ENCODE results near the gene TMEM87B.

Gene TMEM87B

GRCh38 chr2:112007493-112007892, 47.6 kb upstream of the TMEM87B start:
- Histone ChIP-seq H3K79me2 (ENCODE audit: insufficient read depth, low read length) (no peaks in the 10 kb centered on the region), H3K27me3 (ENCODE audit: insufficient read depth, low read length) (0 out of 2 replicates have a peak, but pooled peaks cover 3% of the 10 kb centered on the region), H3K4me2 (ENCODE audit: low read length) (no peak overlapping the region), H3K9ac (ENCODE audit: low read length) (no peak overlapping the region), H4K20me1 (ENCODE audit: insufficient read depth, low read length) (no peaks in the 10 kb centered on the region), H3K9me2 (ENCODE audit: low read depth, low read length) (no peaks in the 10 kb centered on the region), H3K36me3 (ENCODE audit: insufficient read depth, low read length) (no peaks in the 10 kb centered on the region), H3K27ac (ENCODE audit: low read depth, low read length, poor library complexity, severe bottlenecking) (no peak overlapping the region), H3K4me1 (ENCODE audit: insufficient read depth, low read length, severe bottlenecking) (no peaks in the 10 kb centered on the region), H2AFZ (ENCODE audit: low read length) (no peak overlapping the region), H3K9me3 (ENCODE audit: low read length) (no peaks in the 10 kb centered on the region), H3F3A (ENCODE audit: insufficient read depth, low read length) (no peaks in the 10 kb centered on the region), H3K4me3 (ENCODE audit: low read depth, low read length, poor library complexity, severe bottlenecking) (no peak overlapping the region)
- TF ChIP-seq EZH2 (IDR thresholded peaks at IDR 0.05; ENCODE audit: borderline replicate concordance, low read length), result no peak
- TF ChIP-seq, protein P1, sequence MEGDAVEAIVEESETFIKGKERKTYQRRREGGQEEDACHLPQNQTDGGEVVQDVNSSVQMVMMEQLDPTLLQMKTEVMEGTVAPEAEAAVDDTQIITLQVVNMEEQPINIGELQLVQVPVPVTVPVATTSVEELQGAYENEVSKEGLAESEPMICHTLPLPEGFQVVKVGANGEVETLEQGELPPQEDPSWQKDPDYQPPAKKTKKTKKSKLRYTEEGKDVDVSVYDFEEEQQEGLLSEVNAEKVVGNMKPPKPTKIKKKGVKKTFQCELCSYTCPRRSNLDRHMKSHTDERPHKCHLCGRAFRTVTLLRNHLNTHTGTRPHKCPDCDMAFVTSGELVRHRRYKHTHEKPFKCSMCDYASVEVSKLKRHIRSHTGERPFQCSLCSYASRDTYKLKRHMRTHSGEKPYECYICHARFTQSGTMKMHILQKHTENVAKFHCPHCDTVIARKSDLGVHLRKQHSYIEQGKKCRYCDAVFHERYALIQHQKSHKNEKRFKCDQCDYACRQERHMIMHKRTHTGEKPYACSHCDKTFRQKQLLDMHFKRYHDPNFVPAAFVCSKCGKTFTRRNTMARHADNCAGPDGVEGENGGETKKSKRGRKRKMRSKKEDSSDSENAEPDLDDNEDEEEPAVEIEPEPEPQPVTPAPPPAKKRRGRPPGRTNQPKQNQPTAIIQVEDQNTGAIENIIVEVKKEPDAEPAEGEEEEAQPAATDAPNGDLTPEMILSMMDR (IDR thresholded peaks at IDR 0.05; ENCODE audit: low read length), result no peak

GRCh38 chr2:112008910-112009485, 46.1 kb upstream of the TMEM87B start:
- Histone ChIP-seq H3K4me1 (ENCODE audit: insufficient read depth, low read length, severe bottlenecking) (no peaks in the 10 kb centered on the region), H2AFZ (ENCODE audit: low read length) (no peak overlapping the region), H3K4me3 (ENCODE audit: low read depth, low read length, poor library complexity, severe bottlenecking) (no peak overlapping the region), H3K9me3 (ENCODE audit: low read length) (no peaks in the 10 kb centered on the region), H3K27ac (ENCODE audit: low read depth, low read length, poor library complexity, severe bottlenecking) (no peak overlapping the region), H3K9me2 (ENCODE audit: low read depth, low read length) (no peaks in the 10 kb centered on the region), H3K36me3 (ENCODE audit: insufficient read depth, low read length) (no peaks in the 10 kb centered on the region), H3K27me3 (ENCODE audit: insufficient read depth, low read length) (0 out of 2 replicates have a peak, but pooled peaks cover 3% of the 10 kb centered on the region), H3K9ac (ENCODE audit: low read length) (no peak overlapping the region), H4K20me1 (ENCODE audit: insufficient read depth, low read length) (no peaks in the 10 kb centered on the region), H3F3A (ENCODE audit: insufficient read depth, low read length) (no peaks in the 10 kb centered on the region), H3K79me2 (ENCODE audit: insufficient read depth, low read length) (no peaks in the 10 kb centered on the region), H3K4me2 (ENCODE audit: low read length) (no peak overlapping the region)
- TF ChIP-seq, protein P1 (IDR thresholded peaks at IDR 0.05; ENCODE audit: low read length), result no peak
- no peak for TF ChIP-seq EZH2 (IDR thresholded peaks at IDR 0.05; ENCODE audit: borderline replicate concordance, low read length)

DNA sequence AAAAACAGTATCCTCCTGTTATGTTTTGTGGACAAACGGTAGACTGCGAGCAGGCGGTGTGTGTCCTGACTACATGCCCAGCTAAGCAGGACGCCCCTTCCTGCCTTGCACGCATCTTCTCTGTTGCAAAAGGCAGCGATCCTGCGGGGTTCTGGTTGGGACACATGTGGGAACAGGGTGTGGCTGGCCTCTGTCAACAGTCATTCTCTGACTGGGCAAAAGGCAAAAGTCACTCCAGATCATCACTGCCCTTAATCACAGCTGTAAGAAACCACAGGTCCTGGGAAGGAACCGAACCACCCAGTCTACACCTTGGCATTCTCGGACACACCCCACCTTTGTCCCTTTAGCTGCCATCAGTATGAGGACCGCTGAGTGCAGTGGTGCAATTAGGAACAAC, 44.3 kb upstream of the TMEM87B start:
- Histone ChIP-seq H3K4me3 (ENCODE audit: low read depth, low read length, poor library complexity, severe bottlenecking) (no peak overlapping the region), H3K4me1 (ENCODE audit: insufficient read depth, low read length, severe bottlenecking) (no peaks in the 10 kb centered on the region)

More for the DNA sequence above, 44.3 kb upstream of the TMEM87B start:
- Histone ChIP-seq H3K9me3 (ENCODE audit: low read length) (no peaks in the 10 kb centered on the region), H3K27ac (ENCODE audit: low read depth, low read length, poor library complexity, severe bottlenecking) (no peak overlapping the region), H3K4me2 (ENCODE audit: low read length) (no peak overlapping the region), H3K27me3 (ENCODE audit: insufficient read depth, low read length) (peaks cover 7% of the 10 kb centered on the region; the same call in 1 of the 2 replicates), H3K79me2 (ENCODE audit: insufficient read depth, low read length) (no peaks in the 10 kb centered on the region), H3K9ac (ENCODE audit: low read length) (no peak overlapping the region), H4K20me1 (ENCODE audit: insufficient read depth, low read length) (no peaks in the 10 kb centered on the region), H2AFZ (ENCODE audit: low read length) (no peak overlapping the region), H3K9me2 (ENCODE audit: low read depth, low read length) (no peaks in the 10 kb centered on the region), H3K36me3 (ENCODE audit: insufficient read depth, low read length) (no peaks in the 10 kb centered on the region), H3F3A (ENCODE audit: insufficient read depth, low read length) (no peaks in the 10 kb centered on the region)
- no peak for TF ChIP-seq EZH2 (IDR thresholded peaks at IDR 0.05; ENCODE audit: borderline replicate concordance, low read length)
- TF ChIP-seq, protein P1 (IDR thresholded peaks at IDR 0.05; ENCODE audit: low read length), result no peak
